Type B pancreatic cell (in vitro differentiated cells): ENCODE results near the gene GPR15. TPM values are rescaled to one million over a fixed set of nuclear protein-coding genes. Genes with fewer than 3 reads are reported as not detected.

Experiments
- DNase-seq: peaks from one replicate; pipeline ENCODE4 v3.0.0; 2021; ENCODE audit warnings: mixed read lengths; ENCODE audit not compliant: unreplicated experiment; ENCODE audit errors: extremely low spot score
- H3K27ac Mint-ChIP-seq: 2 replicates; pipeline ENCODE4 v1.8.0; 2021; ENCODE audit warnings: mild to moderate bottlenecking, mixed read lengths
- H3K27me3 Mint-ChIP-seq: 2 replicates; pipeline ENCODE4 v1.8.0; 2021; ENCODE audit warnings: mixed read lengths
- H3K36me3 Mint-ChIP-seq: 2 replicates; pipeline ENCODE4 v1.8.0; 2021; ENCODE audit warnings: mixed read lengths
- H3K4me1 Mint-ChIP-seq: one replicate; pipeline ENCODE4 v1.8.0; 2021; ENCODE audit warnings: mixed read lengths; ENCODE audit not compliant: unreplicated experiment
- H3K4me3 Mint-ChIP-seq: 2 replicates; pipeline ENCODE4 v1.8.0; 2021; ENCODE audit warnings: mild to moderate bottlenecking, mixed read lengths
- H3K9me3 Mint-ChIP-seq: 2 replicates; pipeline ENCODE4 v1.8.0; 2021; ENCODE audit warnings: mixed read lengths
- long read RNA-seq: library from polyadenylated mRNA; unstranded; transcript quantifications from one replicate; pipeline ENCODE4 v2.0.0, GENCODE V29; 2020
- total RNA-seq: library from RNA; stranded (reverse); gene quantifications from 2 replicates; pipeline ENCODE4 v1.2.1, GENCODE V29; 2021; ENCODE audit warnings: low replicate concordance
- TF ChIP-seq, protein P1 (sequence below): fragments of 200-600 bp; sonication (generic); conservative IDR thresholded peaks from 2 replicates; pipeline ENCODE4 v1.5.0; 2021; ENCODE audit warnings: antibody characterized with exemption, mild to moderate bottlenecking

Gene GPR15
- not detected in 2 replicates for total RNA-seq
- long read RNA-seq = 0 reads

DNA sequence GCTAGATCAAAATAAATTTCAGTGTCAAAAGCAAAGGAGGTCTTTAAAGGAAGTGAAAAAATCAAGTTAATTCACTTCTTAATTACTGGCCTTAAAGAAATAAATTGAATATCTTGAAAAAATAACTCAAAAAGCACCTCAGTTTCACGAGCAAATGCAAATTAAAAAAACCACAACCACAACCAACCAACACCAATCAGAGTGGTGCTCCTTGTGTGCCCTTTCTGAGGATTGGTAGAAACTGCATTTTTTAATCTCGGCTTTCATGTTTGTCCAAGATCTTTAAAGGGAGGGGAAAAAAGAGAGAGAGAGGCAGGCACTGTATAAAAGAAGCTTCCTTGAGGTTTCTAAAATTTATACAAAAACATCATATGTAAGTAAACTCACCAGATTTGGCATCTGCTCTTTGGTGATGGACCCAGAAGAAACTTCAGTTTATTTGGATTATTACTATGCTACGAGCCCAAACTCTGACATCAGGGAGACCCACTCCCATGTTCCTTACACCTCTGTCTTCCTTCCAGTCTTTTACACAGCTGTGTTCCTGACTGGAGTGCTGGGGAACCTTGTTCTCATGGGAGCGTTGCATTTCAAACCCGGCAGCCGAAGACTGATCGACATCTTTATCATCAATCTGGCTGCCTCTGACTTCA is at the start of gene GPR15:
GPR15 (plus strand) TSS at position 357 of the 653 bp plus-strand sequence; CDS start at position 413, 56 bp downstream.
- Mint-ChIP-seq H3K9me3 (no peaks in the 10 kb centered on the region), H3K4me1 (no peaks in the 10 kb centered on the region), H3K36me3 (no peaks in the 10 kb centered on the region), H3K4me3 (no peak within 1 kb of the TSS), H3K27me3 (peaks cover 6% of the 10 kb centered on the region), H3K27ac (no peak within 1 kb of the TSS)
- TF ChIP-seq, protein P1, sequence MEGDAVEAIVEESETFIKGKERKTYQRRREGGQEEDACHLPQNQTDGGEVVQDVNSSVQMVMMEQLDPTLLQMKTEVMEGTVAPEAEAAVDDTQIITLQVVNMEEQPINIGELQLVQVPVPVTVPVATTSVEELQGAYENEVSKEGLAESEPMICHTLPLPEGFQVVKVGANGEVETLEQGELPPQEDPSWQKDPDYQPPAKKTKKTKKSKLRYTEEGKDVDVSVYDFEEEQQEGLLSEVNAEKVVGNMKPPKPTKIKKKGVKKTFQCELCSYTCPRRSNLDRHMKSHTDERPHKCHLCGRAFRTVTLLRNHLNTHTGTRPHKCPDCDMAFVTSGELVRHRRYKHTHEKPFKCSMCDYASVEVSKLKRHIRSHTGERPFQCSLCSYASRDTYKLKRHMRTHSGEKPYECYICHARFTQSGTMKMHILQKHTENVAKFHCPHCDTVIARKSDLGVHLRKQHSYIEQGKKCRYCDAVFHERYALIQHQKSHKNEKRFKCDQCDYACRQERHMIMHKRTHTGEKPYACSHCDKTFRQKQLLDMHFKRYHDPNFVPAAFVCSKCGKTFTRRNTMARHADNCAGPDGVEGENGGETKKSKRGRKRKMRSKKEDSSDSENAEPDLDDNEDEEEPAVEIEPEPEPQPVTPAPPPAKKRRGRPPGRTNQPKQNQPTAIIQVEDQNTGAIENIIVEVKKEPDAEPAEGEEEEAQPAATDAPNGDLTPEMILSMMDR = no peak
- no peak for DNase-seq

DNA sequence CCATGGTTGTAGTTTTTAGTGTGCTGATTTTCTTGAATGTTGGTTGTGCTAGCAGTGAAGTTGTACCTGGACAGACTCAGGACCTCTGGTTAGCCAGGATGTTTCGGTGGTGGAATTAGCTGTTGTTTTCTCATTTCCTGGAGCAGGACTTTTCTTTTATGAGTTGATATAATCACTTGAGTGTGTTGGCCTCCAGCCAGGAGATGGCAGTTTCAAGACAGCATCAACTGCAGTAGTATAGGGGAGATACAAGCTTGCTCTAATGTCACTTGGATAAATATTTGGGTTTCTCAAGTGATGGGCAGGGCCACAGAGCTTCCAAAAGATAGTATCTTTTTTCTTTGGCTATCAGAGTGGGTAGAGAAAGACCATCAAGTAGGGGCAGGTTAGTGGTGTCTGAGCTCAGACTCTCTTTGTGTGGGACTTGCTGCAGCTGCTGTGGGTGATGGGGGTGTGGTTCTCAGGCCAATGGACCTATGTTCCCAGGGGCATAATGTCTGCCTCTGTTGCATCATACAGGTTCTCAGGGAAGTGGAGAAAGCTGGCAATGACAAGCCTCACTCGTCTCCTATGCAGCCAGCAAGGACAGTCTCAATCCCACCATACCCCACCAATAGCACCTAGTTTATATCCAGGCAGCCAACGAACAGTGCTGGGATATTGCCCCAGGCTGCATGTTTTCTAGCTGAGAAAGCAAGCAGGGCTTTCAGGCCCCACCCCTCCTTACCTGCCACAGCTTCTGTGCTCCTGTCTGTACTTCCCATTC is 48.9 kb upstream of the GPR15 start:
- H3K27ac Mint-ChIP-seq = no peak overlapping the region
- no peaks in the 10 kb centered on the region for H3K36me3 Mint-ChIP-seq
- TF ChIP-seq, protein P1 = no peak
- no peak for DNase-seq
- H3K9me3 Mint-ChIP-seq = peaks cover 3% of the 10 kb centered on the region
- H3K27me3 Mint-ChIP-seq = no peaks in the 10 kb centered on the region
- H3K4me3 Mint-ChIP-seq = no peak overlapping the region
- no peaks in the 10 kb centered on the region for H3K4me1 Mint-ChIP-seq

DNA sequence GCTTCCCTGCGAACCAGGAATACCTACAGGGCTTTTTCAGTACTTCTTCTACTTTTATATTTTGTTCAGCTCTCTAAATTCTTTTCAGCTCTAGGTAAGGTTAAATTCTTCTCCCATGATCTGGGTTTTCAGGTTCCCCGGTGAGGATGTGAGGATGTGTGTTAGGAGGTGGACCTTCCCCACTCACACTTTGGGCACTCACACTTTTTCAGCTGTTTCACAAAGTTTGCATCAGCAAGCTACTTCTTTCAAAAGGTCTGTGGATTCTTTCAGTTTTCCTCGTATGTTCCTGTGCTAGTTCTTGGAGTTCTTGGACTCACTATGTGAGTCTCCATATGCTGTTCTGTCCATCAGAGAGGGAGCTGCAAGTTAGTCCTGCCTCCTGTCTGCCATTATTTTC is 48.2 kb upstream of the GPR15 start:
- no peak overlapping the region for H3K4me3 Mint-ChIP-seq
- TF ChIP-seq, protein P1 = no peak
- no peaks in the 10 kb centered on the region for H3K4me1 Mint-ChIP-seq
- H3K27ac Mint-ChIP-seq = no peak overlapping the region
- no peaks in the 10 kb centered on the region for H3K36me3 Mint-ChIP-seq
- DNase-seq = no peak
- H3K27me3 Mint-ChIP-seq = no peaks in the 10 kb centered on the region
- peaks cover 8% of the 10 kb centered on the region for H3K9me3 Mint-ChIP-seq

DNA sequence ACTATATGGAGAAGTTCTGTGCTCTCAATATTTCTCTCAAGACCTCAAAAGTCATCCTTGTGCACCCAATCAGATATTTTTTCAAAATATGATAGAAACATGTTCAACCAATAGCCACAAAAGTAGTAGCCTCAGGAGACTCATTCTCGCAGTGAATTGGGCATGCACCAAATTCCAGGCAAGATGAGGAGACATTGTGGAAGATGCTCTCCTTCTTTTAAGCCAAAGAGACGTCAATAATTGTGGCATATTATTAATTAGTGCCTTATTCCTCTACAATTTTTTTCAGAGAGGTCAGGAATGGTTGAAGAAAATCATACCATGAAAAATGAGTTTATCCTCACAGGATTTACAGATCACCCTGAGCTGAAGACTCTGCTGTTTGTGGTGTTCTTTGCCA is 34.4 kb upstream of the GPR15 start, which contains the start of gene OR5K2:
OR5K2 (plus strand) TSS at position 301 of the 400 bp plus-strand sequence; CDS start at position 301, 0 bp downstream.
- Mint-ChIP-seq H3K27ac (no peak within 1 kb of the TSS), H3K9me3 (no peaks in the 10 kb centered on the region), H3K36me3 (no peaks in the 10 kb centered on the region), H3K27me3 (peaks cover 6% of the 10 kb centered on the region), H3K4me3 (no peak within 1 kb of the TSS), H3K4me1 (no peaks in the 10 kb centered on the region)
- no peak for DNase-seq
- TF ChIP-seq, protein P1 = no peak

DNA sequence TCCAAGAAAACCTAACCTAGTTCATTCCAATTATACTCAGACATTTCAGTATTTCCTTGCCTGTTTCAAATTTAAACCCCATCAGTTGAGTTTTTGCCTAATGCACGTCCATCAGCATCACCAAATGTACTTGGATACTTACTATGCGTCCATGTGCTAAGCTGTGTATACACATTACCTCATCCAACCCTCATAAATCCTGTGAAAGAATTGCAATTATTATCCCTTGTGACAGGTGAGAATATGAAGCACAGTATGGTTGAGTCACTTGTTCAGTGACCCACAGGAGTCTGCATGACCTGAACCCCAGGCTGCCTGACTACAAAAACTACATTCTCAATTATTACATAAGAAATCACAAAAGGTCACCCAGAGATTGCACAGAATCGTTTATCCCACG is 31.8 kb upstream of the GPR15 start:
- Mint-ChIP-seq H3K9me3 (no peaks in the 10 kb centered on the region), H3K27me3 (peaks cover under 1% of the 10 kb centered on the region), H3K4me1 (no peaks in the 10 kb centered on the region), H3K27ac (no peak overlapping the region), H3K4me3 (no peak overlapping the region), H3K36me3 (no peaks in the 10 kb centered on the region)
- TF ChIP-seq, protein P1 = no peak
- no peak for DNase-seq
